ENCODE results near the gene SOX6.

The SOX6 gene

GRCh38 chr11:16093889-16094653 lies 262.3 kb downstream of the SOX6 start:
- Histone ChIP-seq H3K9me2 (replicated peaks; ENCODE audit: insufficient read depth, low read length) (no peaks in the 10 kb centered on the region), H3F3A (ENCODE audit: insufficient read depth, low read length) (no peaks in the 10 kb centered on the region), H2AFZ (ENCODE audit: low read length) (no peak overlapping the region), H3K79me2 (ENCODE audit: low read length) (no peaks in the 10 kb centered on the region), H3K9me3 (replicated peaks; ENCODE audit: insufficient read depth, low read length) (no peaks in the 10 kb centered on the region), H3K4me3 (ENCODE audit: low read length) (no peak overlapping the region), H3K4me2 (ENCODE audit: low read depth, low read length) (no peak overlapping the region), H3K27ac (ENCODE audit: low read length) (no peak overlapping the region), H4K20me1 (ENCODE audit: insufficient read depth, low read length) (no peaks in the 10 kb centered on the region), H3K9ac (ENCODE audit: low read length) (no peak overlapping the region), H3K36me3 (replicated peaks; ENCODE audit: insufficient read depth, low read length) (no peaks in the 10 kb centered on the region), H3K4me1 (ENCODE audit: low read length) (no peaks in the 10 kb centered on the region), H3K27me3 (replicated peaks; ENCODE audit: insufficient read depth, low read length) (no peaks in the 10 kb centered on the region)
- no peak for DNase-seq
- TF ChIP-seq EZH2 (optimal IDR thresholded peaks at IDR 0.05; ENCODE audit: low read depth, low read length): no peak
- TF ChIP-seq EZH2phosphoT487 (IDR thresholded peaks at IDR 0.05; ENCODE audit: low read length): no peak
- TF ChIP-seq CTCF (IDR thresholded peaks at IDR 0.05; ENCODE audit: low read length): no peak

GRCh38 chr11:16091862-16092261 lies 264.5 kb downstream of the SOX6 start:
- no peak overlapping the region for H2AFZ ChIP-seq (ENCODE audit: low read length)
- H4K20me1 ChIP-seq (ENCODE audit: insufficient read depth, low read length): no peaks in the 10 kb centered on the region
- H3K4me2 ChIP-seq (ENCODE audit: low read depth, low read length): no peak overlapping the region
- H3K79me2 ChIP-seq (ENCODE audit: low read length): no peaks in the 10 kb centered on the region
- H3K9me2 ChIP-seq (replicated peaks; ENCODE audit: insufficient read depth, low read length): no peaks in the 10 kb centered on the region
- H3K4me1 ChIP-seq (ENCODE audit: low read length): no peaks in the 10 kb centered on the region
- H3K4me3 ChIP-seq (ENCODE audit: low read length): no peak overlapping the region
- no peaks in the 10 kb centered on the region for H3K36me3 ChIP-seq (replicated peaks; ENCODE audit: insufficient read depth, low read length)
- TF ChIP-seq EZH2phosphoT487 (IDR thresholded peaks at IDR 0.05; ENCODE audit: low read length) (no peak), EZH2 (optimal IDR thresholded peaks at IDR 0.05; ENCODE audit: low read depth, low read length) (no peak), CTCF (IDR thresholded peaks at IDR 0.05; ENCODE audit: low read length) (no peak)
- no peak overlapping the region for H3K27ac ChIP-seq (ENCODE audit: low read length)
- H3K9me3 ChIP-seq (replicated peaks; ENCODE audit: insufficient read depth, low read length): no peaks in the 10 kb centered on the region
- DNase-seq: no peak
- no peaks in the 10 kb centered on the region for H3K27me3 ChIP-seq (replicated peaks; ENCODE audit: insufficient read depth, low read length)
- H3K9ac ChIP-seq (ENCODE audit: low read length): no peak overlapping the region
- no peaks in the 10 kb centered on the region for H3F3A ChIP-seq (ENCODE audit: insufficient read depth, low read length)

DNA sequence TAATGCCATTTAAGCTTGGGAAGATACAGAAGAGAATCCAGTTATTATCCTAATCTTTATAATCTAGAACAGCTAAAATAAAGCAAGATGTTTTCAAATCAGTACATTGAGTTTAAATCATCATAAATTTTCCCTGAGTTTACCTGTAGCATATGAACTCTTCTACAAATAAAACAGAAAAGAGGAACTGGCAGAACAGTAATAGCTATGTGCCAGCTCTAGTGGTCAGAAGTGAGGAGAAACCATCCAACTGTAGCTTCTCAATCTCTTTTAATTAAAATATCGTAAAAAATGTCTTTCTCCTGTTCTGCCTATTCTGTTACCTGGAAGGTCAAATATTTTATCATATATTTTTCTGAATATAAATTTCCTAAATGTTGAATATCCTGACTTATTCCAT lies 266.9 kb downstream of the SOX6 start:
- DNase-seq: no peak
- Histone ChIP-seq H4K20me1 (ENCODE audit: insufficient read depth, low read length) (no peaks in the 10 kb centered on the region), H3K79me2 (ENCODE audit: low read length) (no peaks in the 10 kb centered on the region), H3K27me3 (replicated peaks; ENCODE audit: insufficient read depth, low read length) (no peaks in the 10 kb centered on the region), H3K36me3 (replicated peaks; ENCODE audit: insufficient read depth, low read length) (no peaks in the 10 kb centered on the region), H2AFZ (ENCODE audit: low read length) (no peak overlapping the region), H3K4me3 (ENCODE audit: low read length) (no peak overlapping the region), H3K9me2 (replicated peaks; ENCODE audit: insufficient read depth, low read length) (no peaks in the 10 kb centered on the region), H3K9me3 (replicated peaks; ENCODE audit: insufficient read depth, low read length) (no peaks in the 10 kb centered on the region), H3F3A (ENCODE audit: insufficient read depth, low read length) (no peaks in the 10 kb centered on the region), H3K4me2 (ENCODE audit: low read depth, low read length) (no peak overlapping the region), H3K4me1 (ENCODE audit: low read length) (no peaks in the 10 kb centered on the region), H3K9ac (ENCODE audit: low read length) (no peak overlapping the region), H3K27ac (ENCODE audit: low read length) (no peak overlapping the region)
- TF ChIP-seq EZH2 (optimal IDR thresholded peaks at IDR 0.05; ENCODE audit: low read depth, low read length) (no peak), CTCF (IDR thresholded peaks at IDR 0.05; ENCODE audit: low read length) (no peak), EZH2phosphoT487 (IDR thresholded peaks at IDR 0.05; ENCODE audit: low read length) (no peak)

All from MM.1S (cell line).